EL (cell line): Measurements from ENCODE around the gene ARAP3.

Source experiments
- DNase-seq: peaks from one replicate; pipeline ENCODE4 v3.0.0-alpha.2; 2016

Gene ARAP3

GRCh38 chr5:141665995-141666940 lies 15.8 kb downstream of the ARAP3 start:
- DNase-seq = no peak

DNA sequence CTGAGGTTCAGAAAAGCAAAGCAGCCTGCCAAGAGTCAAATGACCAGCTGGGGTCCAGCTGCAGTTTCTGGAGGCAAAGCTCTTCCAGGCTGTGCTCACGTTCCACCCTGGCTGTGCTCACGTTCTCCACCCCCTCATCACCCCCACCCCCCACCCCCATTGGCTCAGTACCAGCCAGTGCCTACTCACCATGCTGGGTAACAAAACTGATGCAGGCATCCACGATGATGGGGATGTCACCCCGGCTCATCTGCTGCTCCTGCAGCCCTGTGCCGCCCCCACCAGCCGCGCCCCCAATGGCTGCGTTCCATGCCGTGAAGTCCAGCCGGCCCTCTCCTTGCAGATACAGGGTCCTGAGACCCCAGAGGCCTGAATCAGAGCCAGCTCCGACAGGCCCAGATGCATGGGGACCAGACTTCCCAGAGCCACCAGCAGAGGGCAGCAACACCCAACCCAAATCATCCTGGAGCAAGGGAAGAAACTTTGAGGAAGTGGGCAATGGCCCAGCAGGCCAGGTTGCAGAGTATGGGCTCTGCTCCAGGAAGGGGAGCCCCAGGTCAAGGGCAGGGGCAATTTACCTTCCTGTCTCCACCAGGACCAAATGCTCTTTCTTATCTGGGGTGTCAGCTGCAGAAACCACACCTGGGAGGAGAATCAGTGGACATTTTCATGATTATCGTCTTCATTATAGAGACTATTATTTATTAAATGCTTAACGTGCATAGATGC lies 17.1 kb downstream of the ARAP3 start:
- peak; percentile 66 for DNase-seq

DNA sequence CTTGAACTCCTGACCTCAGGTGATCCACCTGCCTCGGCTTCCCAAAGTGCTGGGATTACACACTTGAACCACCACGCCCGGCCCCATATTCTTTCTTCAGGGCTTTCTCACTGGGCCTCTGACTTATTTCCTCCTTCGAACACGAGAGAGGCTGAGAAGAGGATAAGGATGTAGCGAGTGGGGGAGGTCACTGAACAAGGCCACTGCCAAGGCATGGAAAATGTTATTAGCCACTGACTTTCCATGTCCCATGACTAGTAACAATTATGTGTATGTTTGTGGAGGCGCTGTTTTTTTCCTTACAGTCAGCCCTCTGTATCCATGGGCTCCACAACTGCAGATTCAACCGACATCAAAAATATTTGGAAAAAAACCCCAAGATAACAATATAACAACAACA lies 18.5 kb downstream of the ARAP3 start:
- DNase-seq = no peak

- no peak for DNase-seq
Observed at GRCh38 chr5:141662028-141662427, 20.0 kb downstream of the ARAP3 start.

GRCh38 chr5:141657937-141658545 lies 24.0 kb downstream of the ARAP3 start:
- peak; percentile 94 for DNase-seq

DNA sequence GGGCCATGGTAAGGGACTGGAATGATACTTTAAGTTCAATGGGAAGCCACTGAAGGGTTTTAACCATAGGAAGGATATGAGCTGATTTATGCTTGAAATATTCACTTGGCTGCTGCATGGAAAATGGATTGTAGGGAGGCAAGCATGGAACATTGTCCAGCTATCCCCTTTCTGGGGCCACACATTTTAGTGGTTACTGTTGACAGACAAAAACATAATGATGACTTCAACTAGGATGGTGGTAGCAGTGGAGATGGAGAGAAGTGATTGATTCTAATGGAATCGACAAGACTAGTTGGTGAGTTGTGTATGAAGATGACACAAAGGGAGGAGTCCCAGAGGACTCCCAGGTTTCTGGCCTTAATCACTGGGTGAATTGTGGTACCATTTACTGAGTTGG lies 24.6 kb downstream of the ARAP3 start:
- DNase-seq = peak; percentile 22

DNA sequence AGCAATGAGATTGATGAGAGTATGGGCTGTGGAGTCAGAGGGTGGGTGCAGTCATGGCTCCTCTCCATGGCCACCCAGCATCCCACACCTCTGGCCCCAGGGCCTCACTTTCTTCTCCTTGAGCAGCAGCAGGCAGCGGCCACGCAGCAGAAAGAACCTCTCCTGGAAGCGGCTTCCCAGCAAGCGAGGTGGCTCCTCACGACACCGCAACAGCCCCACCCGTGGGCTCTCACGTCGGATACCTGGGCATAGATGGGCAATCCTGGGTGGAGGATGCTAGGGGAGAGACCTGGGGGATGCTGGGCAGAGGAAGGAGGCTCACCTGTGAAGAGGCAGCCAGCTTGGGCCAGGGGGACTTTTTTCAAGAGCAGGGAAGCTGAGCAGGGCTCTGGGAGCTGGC lies 25.6 kb downstream of the ARAP3 start:
- DNase-seq = no peak

GRCh38 chr5:141655020-141655419 lies 27.0 kb downstream of the ARAP3 start:
- no peak for DNase-seq

- DNase-seq = peak; percentile 97
Observed at GRCh38 chr5:141654298-141654697, 27.7 kb downstream of the ARAP3 start.

DNA sequence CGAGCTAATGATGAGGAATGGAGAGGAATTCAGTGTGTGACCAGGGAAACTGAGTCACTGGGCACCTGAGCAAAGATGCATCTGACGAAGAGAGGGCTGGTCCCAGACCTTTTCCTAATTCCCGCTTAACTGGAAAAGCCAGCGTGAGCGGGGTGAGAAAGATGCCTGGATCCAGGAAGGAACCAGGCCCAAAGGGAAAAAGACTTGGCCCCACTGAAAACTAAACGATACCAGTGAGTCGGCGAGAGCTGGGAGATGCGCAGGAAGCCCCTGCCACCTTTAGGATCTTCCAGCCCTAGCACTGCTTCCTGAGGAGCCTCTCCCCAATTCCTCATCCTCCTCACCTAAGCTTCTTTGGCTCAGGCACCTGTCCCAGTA lies 30.3 kb downstream of the ARAP3 start:
- no peak for DNase-seq

DNA sequence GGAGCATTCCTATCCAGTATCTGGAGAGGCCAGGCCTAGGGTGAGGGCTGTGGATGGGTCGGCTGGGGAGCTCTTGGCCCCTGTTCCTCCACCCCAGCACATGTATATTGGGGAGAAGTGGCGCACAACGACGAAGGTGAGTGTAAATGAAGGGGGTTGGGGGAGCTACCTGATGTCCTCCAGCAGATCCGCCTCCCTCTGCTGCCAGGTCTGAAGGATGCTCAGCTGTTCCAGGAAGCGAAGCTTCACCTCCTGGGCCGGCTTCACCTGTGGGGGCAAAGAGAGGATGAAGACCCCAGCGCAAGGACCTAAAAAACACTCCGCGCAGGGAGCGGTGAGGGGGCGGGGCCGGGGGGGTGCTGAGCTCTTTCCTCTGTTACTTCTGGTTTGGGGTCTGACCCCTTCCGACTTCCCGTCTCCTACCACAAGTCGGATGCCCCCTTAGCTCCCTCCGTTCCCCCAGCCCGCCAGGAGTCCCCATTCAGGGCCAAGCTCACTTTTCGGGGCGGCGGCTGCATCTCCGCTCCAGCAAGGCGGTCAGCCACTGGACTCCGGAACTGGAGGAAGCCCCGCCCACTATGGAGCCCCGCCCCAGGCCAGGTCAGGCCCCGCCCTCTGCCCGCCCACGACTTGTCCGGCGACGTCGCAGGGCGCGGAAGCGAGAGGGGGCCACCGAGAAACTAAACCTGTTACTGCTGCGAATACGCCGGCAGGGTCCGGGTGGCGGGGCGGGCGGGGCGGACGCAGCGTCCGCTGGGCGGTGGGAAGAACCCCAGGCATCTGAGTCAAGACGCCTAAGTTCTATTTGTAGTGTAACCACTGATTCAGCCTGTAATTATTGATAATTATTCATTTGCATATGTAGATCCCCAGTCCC lies 30.9 kb downstream of the ARAP3 start, which contains the start of gene FCHSD1:
TSS of gene FCHSD1 (minus strand) at position 568 of the 877 bp plus-strand sequence. CDS start at position 518, 50 bp downstream.
- DNase-seq = peak; percentile 84

DNA sequence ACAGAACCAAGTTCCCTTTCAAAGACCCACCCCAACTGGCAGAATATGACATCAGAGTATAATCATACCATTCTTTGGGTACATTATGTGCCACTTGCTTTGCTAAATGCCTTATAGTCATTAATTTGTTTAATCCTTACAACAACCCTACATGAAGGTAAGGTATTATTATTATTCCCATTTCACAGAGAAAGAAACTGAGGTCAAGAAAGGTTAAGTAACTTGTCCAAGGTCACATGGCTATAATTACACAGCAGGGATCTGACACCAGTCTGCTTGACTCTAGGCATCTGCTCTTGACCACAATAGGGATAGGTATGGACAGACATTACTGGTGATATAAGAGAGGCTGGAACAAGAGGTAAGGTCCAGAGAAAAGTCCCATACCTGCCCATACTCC lies 32.1 kb downstream of the ARAP3 start:
- no peak for DNase-seq

- no peak for DNase-seq
Observed at GRCh38 chr5:141649056-141649688, 32.9 kb downstream of the ARAP3 start.

DNA sequence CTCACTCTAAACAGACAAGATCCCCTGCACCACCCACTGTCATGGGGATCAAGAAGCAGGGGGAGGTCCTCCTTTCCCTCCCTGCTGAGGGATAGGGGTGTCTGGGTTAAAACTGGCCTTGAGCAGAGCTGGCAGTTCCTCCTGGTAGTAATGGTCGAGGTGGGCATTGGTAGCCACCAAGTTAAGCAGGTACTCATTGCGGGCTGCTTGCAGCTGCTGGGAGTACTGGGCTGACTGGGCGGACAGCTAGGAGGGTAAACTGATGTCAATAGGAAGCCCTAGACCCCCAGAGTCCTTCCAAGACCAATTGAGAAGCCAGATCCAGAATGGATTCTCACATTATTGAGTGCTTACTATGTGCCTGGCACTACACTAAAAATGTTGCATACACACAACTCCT lies 34.2 kb downstream of the ARAP3 start:
- DNase-seq = no peak

DNA sequence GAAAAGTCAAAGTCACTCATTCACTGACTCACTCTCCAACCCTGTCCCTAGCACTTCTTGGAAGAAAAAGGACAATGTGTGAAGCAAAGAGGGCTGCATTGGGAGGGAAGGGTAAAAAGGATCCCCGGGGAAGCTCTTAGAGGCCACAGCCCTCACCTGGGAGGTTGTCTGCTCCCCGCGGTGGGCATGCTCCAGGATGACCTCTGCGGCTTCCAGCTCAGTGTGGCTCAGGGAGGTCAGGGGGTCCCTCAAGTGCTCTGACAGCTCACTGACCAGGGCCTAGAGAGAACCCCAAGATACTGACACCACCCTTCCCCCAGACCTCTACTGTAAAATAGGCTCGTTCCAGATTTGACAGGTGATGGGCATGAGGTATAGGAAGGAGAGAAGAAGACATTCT lies 34.8 kb downstream of the ARAP3 start:
- DNase-seq = no peak

GRCh38 chr5:141646026-141646425 lies 36.0 kb downstream of the ARAP3 start:
- DNase-seq = no peak

DNA sequence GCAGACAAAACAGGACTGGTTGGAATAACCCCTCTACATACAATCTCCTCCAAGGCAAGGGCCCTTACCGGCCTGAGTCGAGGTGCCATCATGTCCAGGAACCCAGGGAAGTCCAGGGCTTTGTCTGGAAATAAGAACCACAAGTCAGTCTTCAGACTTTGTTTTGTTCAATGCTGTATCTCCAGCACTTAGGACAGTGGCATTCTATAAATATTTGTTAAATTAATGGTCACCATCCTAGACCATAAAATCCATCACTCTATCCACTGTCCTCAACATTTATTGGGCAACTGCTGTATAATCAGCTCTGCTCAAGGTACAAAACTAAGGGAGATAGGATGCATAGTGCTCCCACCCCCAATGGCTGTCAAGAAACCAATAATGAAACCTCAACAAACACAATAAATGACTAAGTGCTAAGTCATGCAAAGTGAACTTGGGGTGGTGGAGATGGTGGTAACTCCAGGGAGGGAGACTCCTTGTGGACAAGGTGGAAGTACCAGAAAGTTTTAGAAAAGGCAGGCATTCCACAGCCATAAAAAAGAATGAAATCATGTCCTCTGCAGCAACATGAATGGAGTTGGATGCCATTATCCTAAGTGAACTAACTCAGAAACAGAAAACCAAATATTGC lies 40.3 kb downstream of the ARAP3 start:
- DNase-seq = peak; percentile 82

GRCh38 chr5:141640698-141641097 lies 41.3 kb downstream of the ARAP3 start:
- DNase-seq = no peak

GRCh38 chr5:141640051-141640415 lies 42.0 kb downstream of the ARAP3 start:
- DNase-seq = no peak

- no peak for DNase-seq
Observed at GRCh38 chr5:141639357-141640050, 42.5 kb downstream of the ARAP3 start.

- no peak for DNase-seq
Observed at GRCh38 chr5:141638771-141639170, 43.3 kb downstream of the ARAP3 start.
